ENCODE measurements around the gene PCYT1A. TPM values are rescaled to one million over a fixed set of nuclear protein-coding genes. Genes with fewer than 3 reads are reported as not detected.
"Not testable (repeated sequence)": the region's sequence is repeated elsewhere in the genome, so short reads cannot be mapped to it uniquely, and the experiment has no call there.

The PCYT1A gene
- polyA plus RNA-seq, 1 donor, result 43.6 TPM

GRCh38 chr3:196284396-196284795 lies 3.1 kb downstream of the PCYT1A start:
- no peak for DNase-seq

GRCh38 chr3:196281962-196282361 lies 5.6 kb downstream of the PCYT1A start:
- no peak for DNase-seq

- DNase-seq, result no peak
These were observed 6.7 kb downstream of the PCYT1A start for GRCh38 chr3:196280689-196281440.

GRCh38 chr3:196275126-196275525 lies 12.4 kb downstream of the PCYT1A start:
- no peak for DNase-seq

- DNase-seq, result no peak
These were observed 12.9 kb downstream of the PCYT1A start for GRCh38 chr3:196274585-196274984.

GRCh38 chr3:196273655-196274054 lies 13.9 kb downstream of the PCYT1A start:
- no peak for DNase-seq

GRCh38 chr3:196272826-196273225 lies 14.7 kb downstream of the PCYT1A start:
- DNase-seq, result no peak

- DNase-seq, result no peak
These were observed 17.0 kb downstream of the PCYT1A start for GRCh38 chr3:196270499-196270898.

GRCh38 chr3:196268284-196269163 lies 19.0 kb downstream of the PCYT1A start:
- DNase-seq, result no peak

- no peak for DNase-seq
These were observed 23.7 kb downstream of the PCYT1A start for GRCh38 chr3:196263819-196264218.

GRCh38 chr3:196260784-196261183 lies 26.7 kb downstream of the PCYT1A start:
- no peak for DNase-seq

- DNase-seq, result no peak
These were observed 31.8 kb downstream of the PCYT1A start for GRCh38 chr3:196255776-196256175.

- no peak for DNase-seq
These were observed 32.9 kb downstream of the PCYT1A start for GRCh38 chr3:196254376-196255283.

- no peak for DNase-seq
These were observed 35.6 kb downstream of the PCYT1A start for GRCh38 chr3:196251918-196252317.

GRCh38 chr3:196246612-196247308 lies 40.8 kb downstream of the PCYT1A start:
- no peak for DNase-seq

- DNase-seq, result not testable (repeated sequence)
These were observed 43.4 kb downstream of the PCYT1A start for GRCh38 chr3:196244166-196244565.

- DNase-seq, result no peak
These were observed 45.8 kb downstream of the PCYT1A start for GRCh38 chr3:196241704-196242103.

- no peak for DNase-seq
These were observed 47.1 kb downstream of the PCYT1A start for GRCh38 chr3:196240424-196240823.

GRCh38 chr3:196238612-196239560 lies 48.6 kb downstream of the PCYT1A start:
- no peak for DNase-seq

- DNase-seq, result no peak
These were observed 50.3 kb downstream of the PCYT1A start for GRCh38 chr3:196237203-196237602.

GRCh38 chr3:196236223-196236622 lies 51.3 kb downstream of the PCYT1A start:
- no peak for DNase-seq

Data from hindlimb muscle (tissue), 1 donor.